ENCODE data around the gene ADGRV1.

DNA sequence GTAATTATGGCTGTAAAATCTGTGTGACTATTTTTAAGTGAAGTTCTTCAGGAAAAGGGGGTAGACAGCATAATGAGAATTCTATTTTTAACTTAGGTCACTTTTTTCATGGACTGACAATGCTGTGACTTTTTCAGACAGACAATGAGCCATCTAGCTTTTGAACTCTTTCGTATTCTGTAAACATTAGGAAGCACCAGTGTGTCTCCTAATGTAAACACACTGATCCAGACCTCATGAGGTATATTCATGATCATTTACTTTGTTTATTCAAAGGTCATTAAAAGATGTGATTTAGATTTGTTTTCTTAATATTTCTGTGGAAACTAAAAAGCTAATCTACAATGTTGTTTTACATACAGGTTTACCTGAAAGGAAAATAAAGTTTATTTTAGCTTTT lies 352.6 kb downstream of the ADGRV1 start:
- TF ChIP-seq POLR2AphosphoS5 (IDR thresholded peaks at IDR 0.05; ENCODE audit: low read depth, low read length) (no peak), TAF1 (IDR thresholded peaks at IDR 0.05; ENCODE audit: borderline replicate concordance, insufficient read depth, low read length) (no peak)

All from PFSK-1 (cell line).